ENCODE data around the gene RUBCN. TPM values are rescaled to one million over a fixed set of nuclear protein-coding genes. Genes with fewer than 3 reads are reported as not detected.
A peak's percentile ranks its signal among the peaks of the same experiment; 100 is the strongest.

RUBCN gene
- total and polyA plus RNA-seq, 2 of the 13 experiments (the other 11 are each of a cell fraction or from before 2014, with no cell fraction given) = 5.2 to 8.1 TPM

- TF ChIP-seq ZNF577 (CRISPR knock-in tag; IDR thresholded peaks at IDR 0.05; ENCODE audit: borderline replicate concordance, low read depth) (no peak), RAD21 (CRISPR knock-in tag; IDR thresholded peaks at IDR 0.05) (no peak), THAP9 (CRISPR knock-in tag; IDR thresholded peaks at IDR 0.05; ENCODE audit: borderline replicate concordance) (no peak), ZNF841 (CRISPR knock-in tag; IDR thresholded peaks at IDR 0.05; ENCODE audit: borderline replicate concordance) (no peak), JDP2 (CRISPR knock-in tag; IDR thresholded peaks at IDR 0.05; ENCODE audit: borderline replicate concordance) (no peak), ZNF556 (CRISPR knock-in tag; IDR thresholded peaks at IDR 0.05; ENCODE audit: borderline replicate concordance) (no peak), ZNF775 (CRISPR knock-in tag; IDR thresholded peaks at IDR 0.05; ENCODE audit: borderline replicate concordance) (no peak), GABPB1 (CRISPR knock-in tag; IDR thresholded peaks at IDR 0.05) (peak; percentile 65; the same call in 1 of the 2 replicates), ZNF30 (CRISPR knock-in tag; IDR thresholded peaks at IDR 0.05) (no peak), HOMEZ (CRISPR knock-in tag; IDR thresholded peaks at IDR 0.05; ENCODE audit: low read depth) (no peak), SAP130 (CRISPR knock-in tag; IDR thresholded peaks at IDR 0.05; ENCODE audit: low read depth) (peak; percentile 61; the same call in 1 of the 2 replicates), STAG1 (CRISPR knock-in tag; IDR thresholded peaks at IDR 0.05) (no peak), REXO4 (CRISPR knock-in tag; IDR thresholded peaks at IDR 0.05; ENCODE audit: borderline replicate concordance) (no peak), ZNF12 (CRISPR knock-in tag; IDR thresholded peaks at IDR 0.05) (no peak), MTF2 (CRISPR knock-in tag; IDR thresholded peaks at IDR 0.05; ENCODE audit: borderline replicate concordance) (no peak), ZNF644 (CRISPR knock-in tag; IDR thresholded peaks at IDR 0.05; ENCODE audit: low read depth) (no peak)
- TF ChIP-seq, protein P1, sequence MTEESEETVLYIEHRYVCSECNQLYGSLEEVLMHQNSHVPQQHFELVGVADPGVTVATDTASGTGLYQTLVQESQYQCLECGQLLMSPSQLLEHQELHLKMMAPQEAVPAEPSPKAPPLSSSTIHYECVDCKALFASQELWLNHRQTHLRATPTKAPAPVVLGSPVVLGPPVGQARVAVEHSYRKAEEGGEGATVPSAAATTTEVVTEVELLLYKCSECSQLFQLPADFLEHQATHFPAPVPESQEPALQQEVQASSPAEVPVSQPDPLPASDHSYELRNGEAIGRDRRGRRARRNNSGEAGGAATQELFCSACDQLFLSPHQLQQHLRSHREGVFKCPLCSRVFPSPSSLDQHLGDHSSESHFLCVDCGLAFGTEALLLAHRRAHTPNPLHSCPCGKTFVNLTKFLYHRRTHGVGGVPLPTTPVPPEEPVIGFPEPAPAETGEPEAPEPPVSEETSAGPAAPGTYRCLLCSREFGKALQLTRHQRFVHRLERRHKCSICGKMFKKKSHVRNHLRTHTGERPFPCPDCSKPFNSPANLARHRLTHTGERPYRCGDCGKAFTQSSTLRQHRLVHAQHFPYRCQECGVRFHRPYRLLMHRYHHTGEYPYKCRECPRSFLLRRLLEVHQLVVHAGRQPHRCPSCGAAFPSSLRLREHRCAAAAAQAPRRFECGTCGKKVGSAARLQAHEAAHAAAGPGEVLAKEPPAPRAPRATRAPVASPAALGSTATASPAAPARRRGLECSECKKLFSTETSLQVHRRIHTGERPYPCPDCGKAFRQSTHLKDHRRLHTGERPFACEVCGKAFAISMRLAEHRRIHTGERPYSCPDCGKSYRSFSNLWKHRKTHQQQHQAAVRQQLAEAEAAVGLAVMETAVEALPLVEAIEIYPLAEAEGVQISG (CRISPR knock-in tag; IDR thresholded peaks at IDR 0.05) = peak; percentile 27; the same call in 1 of the 2 replicates
- TF ChIP-seq, protein P2, sequence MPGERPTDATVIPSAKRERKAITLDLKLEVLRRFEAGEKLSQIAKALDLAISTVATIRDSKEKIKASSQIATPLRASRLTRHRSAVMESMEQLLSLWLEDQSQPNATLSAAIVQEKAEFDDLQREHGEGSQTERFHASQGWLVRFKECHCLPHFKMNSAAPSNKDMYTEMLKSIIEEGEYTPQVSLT (CRISPR knock-in tag; IDR thresholded peaks at IDR 0.05; ENCODE audit: borderline replicate concordance, low read depth) = no peak
These were observed 14.4 kb upstream of the RUBCN start (continued) for GRCh38 chr3:197750858-197751737.
